Right atrium auricular region (tissue), 2 donors: ENCODE measurements around the gene ARFGAP1. TPM values are rescaled to one million over a fixed set of nuclear protein-coding genes. Genes with fewer than 3 reads are reported as not detected.

Source experiments
- DNase-seq: peaks from one replicate; pipeline ENCODE4 v3.0.0-alpha.2; 2019; ENCODE audit warnings: low spot score
- H3K27ac ChIP-seq, 2 donors: fragments of 200-600 bp; sonication (generic); 1 replicate in 1 of 2; 2 replicates in 1 of 2; pipeline ENCODE4 v1.5.1; 2016 to 2019
- H3K27me3 ChIP-seq, 2 donors: fragments of 200-600 bp; sonication (generic); one replicate each; pipeline versions ENCODE4 v1.5.1 to v1.6.0; 2017 to 2019
- H3K36me3 ChIP-seq: fragments of 200-600 bp; sonication (generic); one replicate; pipeline ENCODE4 v1.5.1; 2016
- H3K4me1 ChIP-seq, 2 donors: fragments of 200-600 bp; sonication (generic); one replicate each; pipeline versions ENCODE4 v1.5.1 to v1.6.0; 2017 to 2019
- H3K4me3 ChIP-seq, 2 donors: fragments of 200-600 bp; sonication (generic); 1 replicate in 1 of 2; 2 replicates in 1 of 2; pipeline ENCODE4 v1.5.1; 2017 to 2019; ENCODE audit warnings: mild to moderate bottlenecking in 1 of 2, moderate library complexity in 1 of 2
- H3K9me3 ChIP-seq, 2 donors: fragments of 200-600 bp; sonication (generic); one replicate each; pipeline ENCODE4 v1.5.1; 2019
- CTCF ChIP-seq, 2 donors: fragments of 200-600 bp; sonication (generic); IDR thresholded peaks; one replicate each; pipeline ENCODE4 v1.5.1; 2019; ENCODE audit warnings: antibody characterized with exemption in 2 of 2
- total RNA-seq, 2 donors: library from RNA; depleted of rRNA; stranded (reverse); fragments of >200 nt; gene quantifications; one replicate each; pipeline ENCODE4 v1.1.0, GENCODE V29; 2016

Gene ARFGAP1
- total RNA-seq, 2 donors from 2014 or later: 19.1 to 20.7 TPM

DNA sequence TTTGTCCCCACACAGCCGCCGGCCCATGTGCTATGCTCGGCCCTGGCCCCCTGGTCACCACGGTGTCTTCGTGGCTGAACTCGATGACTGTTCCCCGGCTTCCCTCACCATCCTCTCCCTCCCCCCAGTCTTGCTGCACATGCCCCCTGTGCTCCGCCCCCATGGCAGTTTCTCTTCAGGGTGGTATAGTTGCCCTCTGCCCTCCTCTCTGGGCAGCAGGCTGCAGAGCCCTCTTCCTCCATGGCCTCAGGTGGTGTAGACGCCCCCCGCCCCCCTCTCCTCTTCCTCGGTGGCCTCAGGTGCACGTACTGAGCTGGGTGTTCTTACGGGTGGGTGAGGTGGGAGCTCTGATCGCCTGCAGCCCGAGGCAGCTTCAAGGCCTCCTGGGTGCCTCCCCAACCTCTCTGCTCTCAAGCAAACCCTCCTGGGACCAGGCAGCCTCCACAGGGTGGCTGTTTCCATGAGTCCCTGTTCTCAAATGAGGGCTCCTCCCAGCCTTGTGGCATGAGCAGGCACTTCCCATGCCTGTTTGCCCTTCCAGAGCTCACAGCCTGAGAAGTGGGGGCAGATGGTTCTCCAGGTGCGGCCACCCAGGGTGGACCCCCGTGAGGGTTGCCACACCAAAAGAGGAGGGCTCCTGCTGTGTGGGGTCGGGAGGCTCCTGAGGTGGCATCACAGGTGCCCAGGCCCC, 45.1 kb downstream of the ARFGAP1 start:
- H3K36me3 ChIP-seq: no peaks in the 10 kb centered on the region
- no peak overlapping the region for H3K4me3 ChIP-seq
- no peak for DNase-seq
- no peaks in the 10 kb centered on the region for H3K9me3 ChIP-seq
- TF ChIP-seq CTCF (IDR thresholded peaks at IDR 0.05): no peak
- peaks cover 0 to 22% of the 10 kb centered on the region in 2 donors for H3K4me1 ChIP-seq
- H3K27me3 ChIP-seq: no peaks in the 10 kb centered on the region
- H3K27ac ChIP-seq: no peak overlapping the region

DNA sequence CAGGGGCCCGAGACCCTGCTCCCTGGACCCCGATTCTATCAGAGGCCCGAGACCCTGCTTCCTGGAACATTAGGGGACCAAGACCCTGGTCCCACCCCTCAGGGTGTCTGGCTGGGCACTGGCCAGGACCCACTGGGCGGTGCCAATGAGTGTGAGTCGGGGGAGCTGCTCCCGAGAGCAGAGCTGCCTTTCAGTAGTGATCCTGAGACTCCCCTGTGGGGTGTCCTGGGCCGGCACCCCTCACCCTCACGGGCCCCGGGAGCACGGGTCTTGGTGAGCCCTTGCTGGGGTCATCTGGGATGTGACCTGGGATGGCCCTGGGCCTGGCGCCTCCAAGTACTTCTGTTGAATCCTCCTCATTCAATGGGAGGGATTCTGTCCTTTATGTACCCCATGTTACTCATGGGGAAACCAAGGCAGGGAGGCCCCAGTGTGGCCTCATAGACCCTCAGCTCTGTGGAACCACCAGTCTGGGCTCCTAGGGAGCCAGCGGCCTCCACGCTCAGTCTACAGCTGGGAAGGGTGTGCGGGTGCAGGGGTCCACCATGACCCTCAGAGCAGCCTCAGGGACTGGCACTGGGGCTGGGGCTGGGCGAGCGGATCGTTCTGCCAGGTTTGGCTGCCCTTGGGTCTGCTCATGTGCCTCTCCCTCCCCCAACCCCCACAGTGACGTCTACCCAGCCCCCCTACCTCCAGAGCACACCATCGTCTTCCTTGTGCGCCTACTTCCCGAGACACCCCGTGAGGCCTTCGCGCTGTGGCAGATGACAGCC, 46.0 kb downstream of the ARFGAP1 start:
- TF ChIP-seq CTCF (IDR thresholded peaks at IDR 0.05): no peak
- Histone ChIP-seq H3K27me3 (no peaks in the 10 kb centered on the region), H3K4me1 (peaks cover 0 to 25% of the 10 kb centered on the region in 2 donors), H3K9me3 (no peaks in the 10 kb centered on the region), H3K36me3 (no peaks in the 10 kb centered on the region), H3K27ac (no peak overlapping the region), H3K4me3 (no peak overlapping the region)
- no peak for DNase-seq

DNA sequence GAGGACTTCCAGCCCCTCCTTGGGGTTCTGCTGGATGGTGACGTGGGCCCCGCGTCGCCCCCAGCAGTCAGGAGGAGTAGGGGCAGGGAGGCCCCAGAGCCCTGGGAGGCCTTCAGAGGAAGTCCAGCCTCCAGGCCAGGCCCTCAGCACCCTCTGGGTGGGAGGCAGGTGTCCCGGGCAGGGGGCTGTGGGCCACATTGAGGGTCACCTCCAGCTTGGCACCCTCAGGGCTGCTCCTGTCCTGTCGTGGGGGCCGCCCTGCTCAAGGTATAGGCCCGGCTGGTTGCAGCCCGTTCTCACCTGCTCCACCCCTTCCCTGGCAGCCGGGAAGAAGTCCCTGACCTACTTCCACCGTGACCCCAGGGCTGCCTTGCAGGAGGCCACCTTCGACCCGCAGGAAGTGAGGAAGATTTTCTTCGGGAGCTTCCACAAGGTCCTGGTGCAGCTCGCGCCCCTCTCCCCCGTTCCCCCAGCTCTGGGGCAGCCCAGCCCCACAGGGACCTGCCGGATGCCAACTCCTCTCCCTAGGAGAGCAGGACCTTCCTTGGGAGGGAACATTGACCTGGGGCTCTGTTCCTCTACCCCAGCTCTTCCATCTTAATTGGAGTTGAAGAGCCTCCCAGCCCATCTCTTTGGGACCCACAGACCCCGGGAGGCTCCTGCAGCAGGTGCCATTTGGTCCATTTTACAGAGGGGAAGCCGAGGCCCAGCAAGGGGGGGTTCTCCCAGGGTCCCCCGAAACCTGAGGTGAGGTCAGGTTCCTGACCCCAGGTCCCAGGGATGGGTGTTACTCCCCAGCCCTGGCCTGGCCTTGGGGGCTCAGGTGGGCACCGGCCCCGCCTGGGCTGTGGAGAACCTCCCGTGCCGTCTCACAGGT, 46.8 kb downstream of the ARFGAP1 start:
- H3K4me3 ChIP-seq: no peak overlapping the region
- peaks cover 0 to 25% of the 10 kb centered on the region in 2 donors for H3K4me1 ChIP-seq
- no peaks in the 10 kb centered on the region for H3K9me3 ChIP-seq
- no peaks in the 10 kb centered on the region for H3K27me3 ChIP-seq
- no peaks in the 10 kb centered on the region for H3K36me3 ChIP-seq
- H3K27ac ChIP-seq: no peak overlapping the region
- TF ChIP-seq CTCF (IDR thresholded peaks at IDR 0.05): no peak
- DNase-seq: no peak

DNA sequence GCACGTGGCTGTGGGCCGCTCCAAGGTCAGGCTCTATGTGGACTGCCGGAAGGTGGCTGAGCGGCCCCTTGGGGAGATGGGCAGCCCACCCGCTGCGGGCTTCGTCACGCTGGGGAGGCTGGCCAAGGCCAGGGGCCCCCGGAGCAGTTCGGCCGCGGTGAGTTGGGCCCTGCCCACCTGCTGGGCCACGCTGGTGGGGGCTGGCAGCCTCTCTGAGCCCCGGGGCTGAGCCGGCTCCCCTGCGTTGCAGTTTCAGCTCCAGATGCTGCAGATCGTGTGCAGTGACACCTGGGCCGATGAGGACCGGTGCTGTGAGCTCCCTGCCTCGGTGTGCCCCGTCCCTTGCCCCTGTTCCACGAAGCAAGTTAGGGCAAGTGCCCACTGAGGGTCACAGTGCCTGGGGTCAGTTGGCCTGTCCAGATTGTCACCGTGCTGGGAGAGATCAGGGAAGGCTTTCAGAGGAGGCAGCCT, 47.5 kb downstream of the ARFGAP1 start:
- H3K9me3 ChIP-seq: no peaks in the 10 kb centered on the region
- peaks cover 0 to 25% of the 10 kb centered on the region in 2 donors for H3K4me1 ChIP-seq
- no peak overlapping the region for H3K4me3 ChIP-seq
- no peaks in the 10 kb centered on the region for H3K27me3 ChIP-seq
- H3K27ac ChIP-seq: no peak overlapping the region
- H3K36me3 ChIP-seq: no peaks in the 10 kb centered on the region
- DNase-seq: no peak
- no peak for TF ChIP-seq CTCF (IDR thresholded peaks at IDR 0.05)

GRCh38 chr20:63320616-63321147, 48.1 kb downstream of the ARFGAP1 start:
- no peak for TF ChIP-seq CTCF (IDR thresholded peaks at IDR 0.05)
- DNase-seq: no peak
- Histone ChIP-seq H3K36me3 (no peaks in the 10 kb centered on the region), H3K9me3 (no peaks in the 10 kb centered on the region), H3K4me3 (no peak overlapping the region), H3K27me3 (no peaks in the 10 kb centered on the region), H3K27ac (no peak overlapping the region), H3K4me1 (peaks cover 0 to 25% of the 10 kb centered on the region in 2 donors)
